ENCODE measurements around the gene STOX2. TPM values are rescaled to one million over a fixed set of nuclear protein-coding genes. Genes with fewer than 3 reads are reported as not detected.
"Not testable (repeated sequence)": the region's sequence is repeated elsewhere in the genome, so short reads cannot be mapped to it uniquely, and the experiment has no call there.

The STOX2 gene
- total and polyA plus RNA-seq, 12 donors, result 2.2 to 25.5 (median 13.7) TPM

GRCh38 chr4:183940864-183941263 lies 35.8 kb downstream of the STOX2 start:
- Histone ChIP-seq H3K9me3 (no peaks in the 10 kb centered on the region), H3K4me1 (peaks cover 0 to 17% (median 13%) of the 10 kb centered on the region in 9 donors), H3K36me3 (no peaks in the 10 kb centered on the region), H3K27me3 (no peaks in the 10 kb centered on the region), H3K4me3 (no peak overlapping the region), H3K27ac (no peak overlapping the region)
- no peak for ATAC-seq
- WGBS, 2 donors, result 65 to 69% methylated on average over 4 of the region's 4 CpGs
- TF ChIP-seq CTCF (IDR thresholded peaks at IDR 0.05), result no peak
- intact Hi-C loops (cut with DNase I), result no loop called here
- no peak for DNase-seq

- intact Hi-C loops (cut with DNase I), result no loop called here
- Histone ChIP-seq H3K4me3 (no peak overlapping the region), H3K27me3 (no peaks in the 10 kb centered on the region), H3K4me1 (peaks cover 0 to 10% (median 3%) of the 10 kb centered on the region in 9 donors), H3K36me3 (no peaks in the 10 kb centered on the region), H3K9me3 (no peaks in the 10 kb centered on the region), H3K27ac (no peak overlapping the region)
- no peak for DNase-seq
- no peak for TF ChIP-seq CTCF (IDR thresholded peaks at IDR 0.05)
- no peak for ATAC-seq
These were observed 36.9 kb downstream of the STOX2 start for GRCh38 chr4:183941964-183942363.

- H3K9me3 ChIP-seq, result no peaks in the 10 kb centered on the region
- no peak overlapping the region for H3K4me3 ChIP-seq
- no peaks in the 10 kb centered on the region for H3K36me3 ChIP-seq
- DNase-seq, result no peak
- TF ChIP-seq CTCF (IDR thresholded peaks at IDR 0.05), result no peak
- intact Hi-C loops (cut with DNase I), result no loop called here
- H3K27ac ChIP-seq, result no peak overlapping the region
- no peaks in the 10 kb centered on the region for H3K27me3 ChIP-seq
- H3K4me1 ChIP-seq, result peaks cover 0 to 11% (median 0%) of the 10 kb centered on the region in 9 donors
- no peak for ATAC-seq
- 83 to 87% methylated on average over 8 of the region's 8 CpGs for WGBS, 2 donors
These were observed 40.6 kb downstream of the STOX2 start for GRCh38 chr4:183945741-183946140.

GRCh38 chr4:183950536-183950935 lies 45.4 kb downstream of the STOX2 start:
- Histone ChIP-seq H3K9me3 (no peaks in the 10 kb centered on the region), H3K27ac (no peak overlapping the region), H3K36me3 (no peaks in the 10 kb centered on the region), H3K4me1 (peaks cover 0 to 18% (median 4%) of the 10 kb centered on the region in 9 donors), H3K4me3 (no peak overlapping the region), H3K27me3 (no peaks in the 10 kb centered on the region)
- ATAC-seq, result no peak
- intact Hi-C loops (cut with DNase I), result no loop called here
- TF ChIP-seq CTCF (IDR thresholded peaks at IDR 0.05), result no peak
- 93% methylated on average over 8 of the region's 8 CpGs for WGBS, 2 donors
- no peak for DNase-seq

- peaks cover 0 to 18% (median 9%) of the 10 kb centered on the region in 9 donors for H3K4me1 ChIP-seq
- intact Hi-C loops (cut with DNase I); ATAC-seq; H3K27me3 ChIP-seq; H3K27ac ChIP-seq; H3K4me3 ChIP-seq; DNase-seq; H3K36me3 ChIP-seq; H3K9me3 ChIP-seq: not testable (repeated sequence)
- WGBS, 2 donors, result 94 to 100% methylated on average over 1 of the region's 1 CpG
These were observed 47.5 kb downstream of the STOX2 start for GRCh38 chr4:183952652-183953051.
